H1 (cell line): ENCODE data around the gene CHMP6.

Experiments used
- CHD2 ChIP-seq: IDR thresholded peaks from 2 replicates; pipeline ENCODE4 v1.6.1; 2012; ENCODE audit warnings: low read length, improper control_type of control experiment
- EP300 ChIP-seq, 2 experiments: IDR thresholded peaks; 1 replicate in 1 of 2; 2 replicates in 1 of 2; pipeline ENCODE4 v1.6.1; 2011 to 2012; ENCODE audit warnings: low read depth in 2 of 2, low read length in 2 of 2, mild to moderate bottlenecking in 2 of 2, borderline replicate concordance in 1 of 2, inconsistent platforms in 1 of 2, moderate library complexity in 1 of 2
- EZH2 ChIP-seq: fragments of 200-600 bp; sonication (generic); IDR thresholded peaks from 2 replicates; pipeline ENCODE4 v1.7.1; 2012; ENCODE audit warnings: low read depth, mild to moderate bottlenecking, moderate library complexity, low read length, inconsistent platforms; ENCODE audit not compliant: severe bottlenecking
- GTF2F1 ChIP-seq: IDR thresholded peaks from 2 replicates; pipeline ENCODE4 v1.6.1; 2012; ENCODE audit warnings: low read depth, low read length, improper control_type of control experiment, borderline replicate concordance
- MAX ChIP-seq: IDR thresholded peaks from 2 replicates; pipeline ENCODE4 v1.6.1; 2012; ENCODE audit warnings: inconsistent platforms
- POLR2A ChIP-seq, 2 experiments: IDR thresholded peaks; 1 replicate in 1 of 2; 2 replicates in 1 of 2; pipeline ENCODE4 v1.6.1; 2011; ENCODE audit warnings: low read depth in 2 of 2, low read length in 2 of 2, mild to moderate bottlenecking in 2 of 2; ENCODE audit errors: control extremely low read depth in 1 of 2
- POLR2AphosphoS5 ChIP-seq: IDR thresholded peaks from 2 replicates; pipeline ENCODE4 v1.6.1; 2011; ENCODE audit warnings: low read depth, low read length
- RBBP5 ChIP-seq: IDR thresholded peaks from 2 replicates; pipeline ENCODE4 v1.7.1; 2012; ENCODE audit warnings: low read depth, mild to moderate bottlenecking, inconsistent platforms, low read length, moderate library complexity, borderline replicate concordance
- TAF7 ChIP-seq: optimal IDR thresholded peaks from 2 replicates; pipeline ENCODE3; 2011; ENCODE audit warnings: low read depth, mild to moderate bottlenecking, inconsistent platforms, low read length, moderate library complexity, borderline replicate concordance
- YY1 ChIP-seq: IDR thresholded peaks from 2 replicates; pipeline ENCODE4 v1.6.1; 2011; ENCODE audit warnings: low read depth, mild to moderate bottlenecking, low read length
- TF ChIP-seq, protein P1 (sequence below), 3 experiments: IDR thresholded peaks; 1 replicate in 2 of 3; 2 replicates in 1 of 3; pipeline versions ENCODE4 v1.5.1 to v1.6.1; 2011; ENCODE audit warnings: low read length in 3 of 3, mild to moderate bottlenecking in 3 of 3, inconsistent platforms in 2 of 3, low read depth in 1 of 3, moderate library complexity in 1 of 3; ENCODE audit not compliant: insufficient read depth in 1 of 3; ENCODE audit errors: control extremely low read depth in 1 of 3

GRCh38 chr17:81002013-81002384, 10.4 kb downstream of the CHMP6 start:
- no peak for TF ChIP-seq POLR2A (IDR thresholded peaks at IDR 0.05; ENCODE audit: control extremely low read depth in 1 of 2, low read depth in 2 of 2, low read length in 2 of 2)
- TF ChIP-seq, protein P1, sequence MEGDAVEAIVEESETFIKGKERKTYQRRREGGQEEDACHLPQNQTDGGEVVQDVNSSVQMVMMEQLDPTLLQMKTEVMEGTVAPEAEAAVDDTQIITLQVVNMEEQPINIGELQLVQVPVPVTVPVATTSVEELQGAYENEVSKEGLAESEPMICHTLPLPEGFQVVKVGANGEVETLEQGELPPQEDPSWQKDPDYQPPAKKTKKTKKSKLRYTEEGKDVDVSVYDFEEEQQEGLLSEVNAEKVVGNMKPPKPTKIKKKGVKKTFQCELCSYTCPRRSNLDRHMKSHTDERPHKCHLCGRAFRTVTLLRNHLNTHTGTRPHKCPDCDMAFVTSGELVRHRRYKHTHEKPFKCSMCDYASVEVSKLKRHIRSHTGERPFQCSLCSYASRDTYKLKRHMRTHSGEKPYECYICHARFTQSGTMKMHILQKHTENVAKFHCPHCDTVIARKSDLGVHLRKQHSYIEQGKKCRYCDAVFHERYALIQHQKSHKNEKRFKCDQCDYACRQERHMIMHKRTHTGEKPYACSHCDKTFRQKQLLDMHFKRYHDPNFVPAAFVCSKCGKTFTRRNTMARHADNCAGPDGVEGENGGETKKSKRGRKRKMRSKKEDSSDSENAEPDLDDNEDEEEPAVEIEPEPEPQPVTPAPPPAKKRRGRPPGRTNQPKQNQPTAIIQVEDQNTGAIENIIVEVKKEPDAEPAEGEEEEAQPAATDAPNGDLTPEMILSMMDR (IDR thresholded peaks at IDR 0.05; ENCODE audit: control extremely low read depth in 1 of 3, insufficient read depth in 1 of 3, low read depth in 1 of 3, low read length in 3 of 3): no peak
- TF ChIP-seq MAX: no peak
- TF ChIP-seq POLR2AphosphoS5: no peak
- TF ChIP-seq EP300 (IDR thresholded peaks at IDR 0.05; ENCODE audit: borderline replicate concordance in 1 of 2, low read depth in 2 of 2, low read length in 2 of 2): no peak
- no peak for TF ChIP-seq EZH2
- no peak for TF ChIP-seq YY1
- TF ChIP-seq CHD2: no peak
- no peak for TF ChIP-seq RBBP5
- no peak for TF ChIP-seq GTF2F1
- TF ChIP-seq TAF7: no peak
